GM13976 (cell line): ENCODE data around the gene RPS6KA2.

Experiments
- DNase-seq: peaks from one replicate; pipeline ENCODE4 v3.0.0; 2012; ENCODE audit warnings: low spot score
- CTCF ChIP-seq: IDR thresholded peaks from 2 replicates; pipeline ENCODE4 v1.5.1; 2012; ENCODE audit warnings: borderline replicate concordance, mild to moderate bottlenecking; ENCODE audit not compliant: insufficient read depth; ENCODE audit errors: extremely low read depth, missing control alignments, control extremely low read depth
- in situ Hi-C: fragments of 300-500 bp; cut with MboI; formaldehyde crosslinking; loops from one replicate; pipeline ENCODE4 v1.12.0; 2022; ENCODE audit warnings: low sequenced_read_pairs, mixed read lengths, inconsistent platforms; ENCODE audit not compliant: unreplicated experiment

Gene RPS6KA2

GRCh38 chr6:166643891-166644590 is 17.0 kb upstream of the RPS6KA2 start:
- no peak for TF ChIP-seq CTCF
- no peak for DNase-seq
- in situ Hi-C loops = no loop called here

GRCh38 chr6:166642646-166643045 is 15.6 kb upstream of the RPS6KA2 start:
- no peak for DNase-seq
- in situ Hi-C loops = no loop called here
- no peak for TF ChIP-seq CTCF

- TF ChIP-seq CTCF = no peak
- in situ Hi-C loops = no loop called here
- DNase-seq = no peak
Measured at GRCh38 chr6:166640342-166641043, 13.4 kb upstream of the RPS6KA2 start.

GRCh38 chr6:166639921-166640320 is 12.9 kb upstream of the RPS6KA2 start:
- in situ Hi-C loops = no loop called here
- TF ChIP-seq CTCF = no peak
- no peak for DNase-seq

- DNase-seq = no peak
- in situ Hi-C loops = no loop called here
- TF ChIP-seq CTCF = no peak
Measured at GRCh38 chr6:166638573-166638964, 11.5 kb upstream of the RPS6KA2 start.

GRCh38 chr6:166637812-166638572 is 10.9 kb upstream of the RPS6KA2 start:
- TF ChIP-seq CTCF = no peak
- DNase-seq = no peak
- in situ Hi-C loops = no loop called here
